Left ventricle myocardium inferior (tissue), 1 donor: ENCODE data around the gene DIAPH3. TPM values are rescaled to one million over a fixed set of nuclear protein-coding genes. Genes with fewer than 3 reads are reported as not detected.

Experiments used
- DNase-seq: peaks from one replicate; pipeline ENCODE4 v3.0.0-alpha.2; 2020
- H3K27ac ChIP-seq: fragments of 200-600 bp; replicated peaks from 2 replicates; pipeline ENCODE4 v1.8.0; 2021
- H3K27me3 ChIP-seq: fragments of 200-600 bp; 2 replicates; pipeline ENCODE4 v1.8.0; 2021; ENCODE audit warnings: low read depth
- H3K36me3 ChIP-seq: fragments of 200-600 bp; 2 replicates; pipeline ENCODE4 v1.8.0; 2021
- H3K4me1 ChIP-seq: fragments of 200-600 bp; 2 replicates; pipeline ENCODE4 v1.8.0; 2021
- H3K4me3 ChIP-seq: fragments of 200-600 bp; 2 replicates; pipeline ENCODE4 v1.8.0; 2021; ENCODE audit warnings: mild to moderate bottlenecking, moderate library complexity
- H3K9me3 ChIP-seq: fragments of 200-600 bp; replicated peaks from 2 replicates; pipeline ENCODE4 v1.8.0; 2021
- CTCF ChIP-seq: fragments of 200-600 bp; IDR thresholded peaks from 2 replicates; pipeline ENCODE4 v1.8.0; 2021; ENCODE audit warnings: antibody characterized with exemption, mild to moderate bottlenecking, borderline replicate concordance
- intact Hi-C: fragments of 100-400 bp; cut with micrococcal nuclease; formaldehyde crosslinking; loops from one replicate; pipeline ENCODE4 v1.11.0; 2022
- total RNA-seq: library from RNA; stranded (reverse); fragmentation: NEBNext Ultra II Directional; extraction: Animal tissue kit (Norgen Biotek cat#: 25700); gene quantifications from one replicate; pipeline ENCODE4 v1.2.1, GENCODE V29; 2021
- donor health status: DM: no; HTN: yes; CAD: no; lungs with severe emphysema.

DIAPH3 gene
- total RNA-seq, 1 donor from 2014 or later: 0.25 TPM

GRCh38 chr13:59625111-59625510 is 538.6 kb downstream of the DIAPH3 start:
- no peak for DNase-seq
- no peak for TF ChIP-seq CTCF
- intact Hi-C loops: no loop called here
- Histone ChIP-seq H3K36me3 (no peaks in the 10 kb centered on the region), H3K9me3 (peaks cover 1% of the 10 kb centered on the region), H3K4me1 (no peaks in the 10 kb centered on the region), H3K27me3 (no peaks in the 10 kb centered on the region), H3K4me3 (no peak overlapping the region), H3K27ac (no peak overlapping the region)

- no peak for DNase-seq
- Histone ChIP-seq H3K9me3 (peaks cover 19% of the 10 kb centered on the region), H3K27me3 (no peaks in the 10 kb centered on the region), H3K4me3 (no peak overlapping the region), H3K36me3 (no peaks in the 10 kb centered on the region), H3K4me1 (no peaks in the 10 kb centered on the region), H3K27ac (no peak overlapping the region)
- intact Hi-C loops: no loop called here
- TF ChIP-seq CTCF: no peak
Measured at GRCh38 chr13:59623206-59623915, 540.4 kb downstream of the DIAPH3 start.

- Histone ChIP-seq H3K27ac (no peak overlapping the region), H3K27me3 (no peaks in the 10 kb centered on the region), H3K36me3 (no peaks in the 10 kb centered on the region), H3K4me3 (no peak overlapping the region), H3K9me3 (peaks cover 25% of the 10 kb centered on the region), H3K4me1 (no peaks in the 10 kb centered on the region)
- no peak for DNase-seq
- TF ChIP-seq CTCF: no peak
- intact Hi-C loops: no loop called here
Measured at GRCh38 chr13:59621773-59622172, 542.0 kb downstream of the DIAPH3 start.

Other genes starting within 250 kb of the DIAPH3 start
- 46.6 TPM for gene TDRD3, start 233.3 kb upstream of the DIAPH3 start, total RNA-seq